H1 (cell line): ENCODE data around the gene SETX. TPM values are rescaled to one million over a fixed set of nuclear protein-coding genes. Genes with fewer than 3 reads are reported as not detected.

Experiments used
- CTCF ChIA-PET: fragments of 300-600 bp; sonication (Branson Sonifier 250); formaldehyde crosslinking; loops from one replicate; lab custom pipeline; 2021; ENCODE audit not compliant: partially characterized antibody; lab: Charles Lee
- POLR2A ChIA-PET: fragments of 300-600 bp; sonication (Branson Sonifier 250); formaldehyde crosslinking; loops from one replicate; lab custom pipeline; 2021; ENCODE audit warnings: inconsistent platforms; ENCODE audit not compliant: partially characterized antibody; lab: Charles Lee
- DNase-seq, 2 experiments: peaks; one replicate each; pipeline versions ENCODE4 v3.0.0 to v3.0.0-alpha.2; 2010 to 2022; ENCODE audit warnings: low spot score in 2 of 2, low read depth in 1 of 2, mixed read lengths in 1 of 2
- FAIRE-seq: peaks from 2 replicates; lab custom pipeline; 2011; peaks lifted over from hg19 to GRCh38; lab: Jason Lieb, UNC
- H2AFZ ChIP-seq: 2 replicates; pipeline ENCODE4 v1.8.1; 2012; ENCODE audit warnings: low read length, inconsistent platforms
- H2AK5ac ChIP-seq: 2 replicates; pipeline ENCODE4 v1.6.1; 2013; ENCODE audit warnings: low read depth, low read length
- H2BK120ac ChIP-seq: replicated peaks from 2 replicates; pipeline ENCODE3; 2013; ENCODE audit warnings: low read depth, low read length, inconsistent platforms
- H2BK12ac ChIP-seq: 2 replicates; pipeline ENCODE4 v1.6.1; 2013; ENCODE audit warnings: low read depth, low read length
- H2BK15ac ChIP-seq: 2 replicates; pipeline ENCODE4 v1.6.1; 2013; ENCODE audit warnings: low read length
- H2BK20ac ChIP-seq: 2 replicates; pipeline ENCODE4 v1.6.1; 2013; ENCODE audit warnings: low read length
- H2BK5ac ChIP-seq: 2 replicates; pipeline ENCODE4 v1.6.1; 2013; ENCODE audit warnings: low read depth, low read length
- H3K14ac ChIP-seq: 2 replicates; pipeline ENCODE4 v1.6.1; 2013; ENCODE audit warnings: inconsistent platforms; ENCODE audit not compliant: insufficient read length
- H3K18ac ChIP-seq: 2 replicates; pipeline ENCODE4 v1.6.1; 2013; ENCODE audit warnings: low read length; ENCODE audit errors: extremely low read depth
- H3K23ac ChIP-seq: 2 replicates; pipeline ENCODE4 v1.6.1; 2013; ENCODE audit warnings: inconsistent platforms; ENCODE audit not compliant: insufficient read length
- H3K23me2 ChIP-seq: 2 replicates; pipeline ENCODE4 v1.6.1; 2013; ENCODE audit warnings: low read depth, low read length
- H3K27ac ChIP-seq: 2 replicates; pipeline ENCODE4 v1.6.1; 2011; ENCODE audit warnings: low read depth, low read length, inconsistent platforms
- H3K27me3 ChIP-seq, 4 experiments: replicated peaks in 1 of 4; 1 replicate in 1 of 4; 2 replicates in 3 of 4; pipeline versions ENCODE4 v1.6.1 to v1.8.1; 2011 to 2013; ENCODE audit warnings: low read length in 3 of 4, mild to moderate bottlenecking in 3 of 4, inconsistent platforms in 2 of 4, mixed read lengths in 2 of 4, moderate library complexity in 1 of 4; ENCODE audit not compliant: control insufficient read depth in 3 of 4, insufficient read depth in 3 of 4; ENCODE audit errors: extremely low read depth in 1 of 4
- H3K36me3 ChIP-seq, 4 experiments: 2 replicates each; pipeline versions ENCODE4 v1.6.1 to v1.8.1; 2011 to 2013; ENCODE audit warnings: mild to moderate bottlenecking in 4 of 4, low read length in 3 of 4, moderate library complexity in 2 of 4, control low read depth in 1 of 4, inconsistent platforms in 1 of 4; ENCODE audit not compliant: insufficient read depth in 4 of 4, control insufficient read depth in 2 of 4
- H3K4ac ChIP-seq: replicated peaks from 2 replicates; pipeline ENCODE3; 2013; ENCODE audit warnings: low read length, low read depth, mixed read lengths, inconsistent platforms; ENCODE audit not compliant: insufficient read length
- H3K4me1 ChIP-seq, 4 experiments: replicated peaks in 1 of 4; 1 replicate in 1 of 4; 2 replicates in 3 of 4; pipeline versions ENCODE4 v1.6.1 to v1.8.1; 2011 to 2013; ENCODE audit warnings: low read length in 3 of 4, inconsistent platforms in 2 of 4, mixed read lengths in 1 of 4; ENCODE audit not compliant: insufficient read depth in 4 of 4, control insufficient read depth in 3 of 4
- H3K4me2 ChIP-seq, 2 experiments: 2 replicates each; pipeline versions ENCODE4 v1.6.1 to v1.8.1; 2011 to 2013; ENCODE audit warnings: low read depth in 2 of 2, low read length in 2 of 2, control low read depth in 1 of 2, inconsistent platforms in 1 of 2, mild to moderate bottlenecking in 1 of 2; ENCODE audit not compliant: insufficient read depth in 1 of 2
- H3K4me3 ChIP-seq, 4 experiments: fragments of 200-600, 300-600 bp in 1 of 4; sonication (generic), shearing (Covaris generic), sonication (Bioruptor Twin) in 1 of 4; 2 replicates each; pipeline versions ENCODE4 v1.5.1 to v1.8.1; 2011 to 2016; ENCODE audit warnings: low read length in 4 of 4, low read depth in 3 of 4, control low read depth in 2 of 4, inconsistent platforms in 2 of 4, mild to moderate bottlenecking in 2 of 4, mixed read lengths in 1 of 4, moderate library complexity in 1 of 4; ENCODE audit not compliant: insufficient read depth in 2 of 4; ENCODE audit errors: extremely low read depth in 1 of 4
- H3K56ac ChIP-seq: replicated peaks from 2 replicates; pipeline ENCODE3; 2013; ENCODE audit warnings: low read depth, mild to moderate bottlenecking, mixed read lengths, low read length, inconsistent platforms; ENCODE audit not compliant: insufficient read length
- H3K79me1 ChIP-seq: 2 replicates; pipeline ENCODE4 v1.6.1; 2013; ENCODE audit warnings: low read depth, low read length, control low read depth
- H3K79me2 ChIP-seq, 2 experiments: 2 replicates each; pipeline versions ENCODE4 v1.6.1 to v1.8.1; 2012 to 2013; ENCODE audit warnings: low read length in 2 of 2, mild to moderate bottlenecking in 2 of 2, inconsistent platforms in 1 of 2; ENCODE audit not compliant: insufficient read depth in 2 of 2, control insufficient read depth in 1 of 2
- H3K9ac ChIP-seq, 4 experiments: replicated peaks in 1 of 4; 1 replicate in 1 of 4; 2 replicates in 3 of 4; pipeline versions ENCODE4 v1.6.1 to v1.8.1; 2011 to 2013; ENCODE audit warnings: low read depth in 3 of 4, low read length in 3 of 4, control low read depth in 2 of 4, mild to moderate bottlenecking in 2 of 4, moderate library complexity in 2 of 4, inconsistent platforms in 1 of 4; ENCODE audit errors: extremely low read depth in 1 of 4
- H3K9me3 ChIP-seq, 2 experiments: 2 replicates each; pipeline versions ENCODE4 v1.6.1 to v1.8.1; 2012 to 2013; ENCODE audit warnings: mild to moderate bottlenecking in 2 of 2, moderate library complexity in 2 of 2, control low read depth in 1 of 2, inconsistent platforms in 1 of 2, low read depth in 1 of 2, low read length in 1 of 2, mixed read lengths in 1 of 2; ENCODE audit not compliant: insufficient read depth in 2 of 2
- H4K20me1 ChIP-seq, 2 experiments: replicated peaks in 1 of 2; 2 replicates each; pipeline versions ENCODE3 to v1.8.1; 2011 to 2013; ENCODE audit warnings: inconsistent platforms in 2 of 2, low read length in 2 of 2, mild to moderate bottlenecking in 1 of 2; ENCODE audit not compliant: insufficient read depth in 2 of 2, control insufficient read depth in 1 of 2
- H4K5ac ChIP-seq: 2 replicates; pipeline ENCODE4 v1.6.1; 2013; ENCODE audit warnings: low read length, low read depth, mixed read lengths, inconsistent platforms; ENCODE audit not compliant: insufficient read length
- H4K8ac ChIP-seq: 2 replicates; pipeline ENCODE4 v1.8.0; 2013; ENCODE audit warnings: mild to moderate bottlenecking, moderate library complexity, low read length, inconsistent platforms; ENCODE audit not compliant: insufficient read depth; ENCODE audit errors: extremely low read depth
- H4K91ac ChIP-seq: replicated peaks from 2 replicates; pipeline ENCODE3; 2013; ENCODE audit warnings: low read length, mixed read lengths, inconsistent platforms; ENCODE audit not compliant: insufficient read length
- EGR1 ChIP-seq: IDR thresholded peaks from 2 replicates; pipeline ENCODE4 v1.6.1; 2011; ENCODE audit warnings: low read depth, low read length, borderline replicate concordance
- RFX5 ChIP-seq: IDR thresholded peaks from 2 replicates; pipeline ENCODE4 v1.6.1; 2011; ENCODE audit warnings: low read depth, low read length, improper control_type of control experiment, borderline replicate concordance
- WGBS, 2 experiments: shearing (Covaris generic) in 1 of 2; methylation state at CpG; one replicate each; pipeline versions ENCODE4 v1.1.6 to v1.1.7; 2013 to 2015; ENCODE audit warnings: low lambda C conversion rate in 2 of 2, mixed read lengths in 2 of 2, inconsistent platforms in 1 of 2, low coverage in 1 of 2, missing lambda C conversion rate in 1 of 2; ENCODE audit not compliant: insufficient replicate concordance in 2 of 2, insufficient coverage in 1 of 2, insufficient read length in 1 of 2; ENCODE audit errors: extremely low coverage in 1 of 2, missing lambda C conversion rate in 1 of 2; 5-methylcytosine and 5-hydroxymethylcytosine counted together
- polyA plus RNA-seq, 7 experiments: library from polyadenylated mRNA; depleted of rRNA in 3 of 7; stranded (reverse) in 5 of 7; unstranded in 2 of 7; fragments of >200 nt in 5 of 7; fragments of 200-250 nt in 2 of 7; gene quantifications; 1 replicate in 5 of 7; 2 replicates in 1 of 7; 4 replicates in 1 of 7; pipeline versions ENCODE4 v1.2.1 to v1.2.3, GENCODE V29; 2011 to 2013; ENCODE audit warnings: missing spikeins in 2 of 7, mixed read lengths in 2 of 7
- total RNA-seq: library from RNA; stranded (reverse); fragmentation: NEBNext Ultra II Directional; extraction: Animal tissue kit (Norgen Biotek cat#: 25700); gene quantifications from 2 replicates; pipeline ENCODE4 v1.2.1, GENCODE V29; 2021

The SETX gene
- total and polyA plus RNA-seq, 2 of the 8 experiments (the other 6 are each of a cell fraction or from before 2014, with no cell fraction given): 15.1 to 37.9 TPM

DNA sequence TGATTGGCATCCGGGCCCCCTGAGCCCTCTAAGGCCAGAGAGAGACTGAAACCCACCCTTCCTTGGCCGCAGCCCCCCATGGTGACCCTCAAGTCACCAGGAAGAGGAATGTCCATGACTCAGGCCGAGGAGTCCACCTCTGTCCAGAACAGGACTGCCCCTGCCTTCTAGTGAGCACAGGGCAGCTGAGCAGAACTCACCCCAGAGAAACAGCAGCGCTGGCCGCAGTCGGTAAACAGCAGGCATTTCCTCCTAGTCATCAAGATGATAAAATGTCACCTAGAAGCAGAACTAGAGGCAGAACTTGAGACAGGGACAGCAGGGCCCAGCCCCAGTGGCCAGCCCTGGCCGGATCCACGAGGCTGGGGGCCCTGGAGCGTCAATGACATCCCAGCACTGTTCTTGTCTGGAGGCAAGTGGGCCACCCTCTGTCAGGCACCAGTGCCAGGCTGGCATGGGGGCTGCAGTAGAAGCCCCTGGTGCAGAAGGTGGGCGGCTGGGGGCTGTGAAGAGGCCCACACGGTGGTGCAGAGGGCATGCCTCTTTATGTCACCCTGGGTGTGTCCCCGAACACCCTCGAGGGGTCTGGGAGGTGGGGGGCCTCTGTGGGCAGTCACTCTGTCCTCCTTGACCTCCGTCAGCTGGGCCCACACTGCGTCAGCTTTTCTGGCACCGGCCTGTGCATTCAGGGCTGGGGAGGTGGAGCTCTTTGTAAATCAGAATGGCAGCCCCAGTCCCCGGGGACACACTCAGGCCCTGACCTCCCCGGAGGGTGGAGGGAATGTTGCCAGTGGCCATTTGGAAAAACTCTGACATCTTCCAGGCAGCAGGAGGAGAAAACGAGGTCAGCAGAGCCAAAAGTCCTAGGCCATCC, 110.0 kb downstream of the SETX start:
- no peak overlapping the region for H3K9ac ChIP-seq
- no peaks in the 10 kb centered on the region for H3K79me2 ChIP-seq
- no peak overlapping the region for H2BK5ac ChIP-seq
- no peak overlapping the region for H3K18ac ChIP-seq
- no peaks in the 10 kb centered on the region for H3K9me3 ChIP-seq
- no peak overlapping the region for H3K56ac ChIP-seq
- no peaks in the 10 kb centered on the region for H3K79me1 ChIP-seq
- no peak overlapping the region for H2AFZ ChIP-seq
- no peak overlapping the region for H2BK120ac ChIP-seq
- H3K23me2 ChIP-seq: peaks cover 14% of the 10 kb centered on the region; the same call in 1 of the 2 replicates
- no peak for TF ChIP-seq RFX5
- no peak for TF ChIP-seq EGR1
- TF ChIP-seq, all 59 proteins: peak for 0
- no peaks in the 10 kb centered on the region for H3K36me3 ChIP-seq
- WGBS, 2 experiments: 84% methylated on average over 19 of the region's 19 CpGs; no CpG with 5 or more reads in 1 of the 2 experiments
- no peak overlapping the region for H2BK15ac ChIP-seq
- H2BK20ac ChIP-seq: no peak overlapping the region
- ChIA-PET CTCF (interaction anchor here (0.7 to 2.2 kb wide), 4 partner anchors 14 to 482 kb away, joined by 3 to 7 read pairs (median 3); no protein-coding TSS in a partner anchor), POLR2A (no interaction called here)
- peak overlapping the region; percentile 39; the same call in 1 of the 2 replicates for H2BK12ac ChIP-seq
- no peak overlapping the region for H3K14ac ChIP-seq
- H2AK5ac ChIP-seq: 0 out of 2 replicates have a peak overlapping the region, but pooled peaks have one; percentile 39
- H3K27ac ChIP-seq: no peak overlapping the region
- no peak for DNase-seq
- H3K4me3 ChIP-seq: no peak overlapping the region
- H4K91ac ChIP-seq: no peak overlapping the region
- peaks cover 0 to 20% (median 15%) of the 10 kb centered on the region in 4 experiments; a peak in 6 of 7 replicates for H3K27me3 ChIP-seq
- H3K23ac ChIP-seq: no peak overlapping the region
- H3K4ac ChIP-seq: peak overlapping the region; percentile 38
- no peak overlapping the region for H3K4me2 ChIP-seq
- H4K8ac ChIP-seq: no peak overlapping the region
- H4K20me1 ChIP-seq: peaks cover 0 to 2% of the 10 kb centered on the region in 2 experiments
- H3K4me1 ChIP-seq: peaks cover 2 to 26% (median 16%) of the 10 kb centered on the region in 4 experiments
- no peak for FAIRE-seq
- H4K5ac ChIP-seq: no peak overlapping the region
